Stimulated activated naive CD8-positive, alpha-beta T cell treated with anti-CD3 and anti-CD28 coated beads, Interleukin-15, Interleukin-2, amounts not matched to agents 100 ng/mL and 50 ng/mL, for 24 hours (primary cell): ENCODE data around the gene COL27A1.

Experiments used
- H3K27ac Mint-ChIP-seq: one replicate; pipeline ENCODE4 v1.8.0; 2021; ENCODE audit warnings: mild to moderate bottlenecking, mixed read lengths
- H3K27me3 Mint-ChIP-seq: one replicate; pipeline ENCODE4 v1.8.0; 2021; ENCODE audit warnings: mixed read lengths
- H3K36me3 Mint-ChIP-seq: one replicate; pipeline ENCODE4 v1.8.0; 2021; ENCODE audit warnings: low read depth, mixed read lengths
- H3K4me1 Mint-ChIP-seq: one replicate; pipeline ENCODE4 v1.8.0; 2021; ENCODE audit warnings: low read depth, mixed read lengths
- H3K4me3 Mint-ChIP-seq: one replicate; pipeline ENCODE4 v1.8.0; 2021; ENCODE audit warnings: mild to moderate bottlenecking, mixed read lengths
- H3K9me3 Mint-ChIP-seq: one replicate; pipeline ENCODE4 v1.8.0; 2021; ENCODE audit warnings: mixed read lengths

COL27A1 gene

GRCh38 chr9:114345493-114346065 lies 190.2 kb downstream of the COL27A1 start:
- Mint-ChIP-seq H3K36me3 (peaks cover 91% of the 10 kb centered on the region), H3K27ac (peak overlapping the region; percentile 92), H3K4me3 (no peak overlapping the region), H3K9me3 (no peaks in the 10 kb centered on the region), H3K27me3 (no peaks in the 10 kb centered on the region), H3K4me1 (peaks cover 51% of the 10 kb centered on the region)

- Mint-ChIP-seq H3K27me3 (no peaks in the 10 kb centered on the region), H3K4me1 (peaks cover 52% of the 10 kb centered on the region), H3K4me3 (peak overlapping the region; percentile 60), H3K9me3 (no peaks in the 10 kb centered on the region), H3K36me3 (peaks cover 91% of the 10 kb centered on the region), H3K27ac (peak overlapping the region; percentile 92)
These were observed 190.8 kb downstream of the COL27A1 start for GRCh38 chr9:114346146-114346545.

- H3K9me3 Mint-ChIP-seq, result no peaks in the 10 kb centered on the region
- peaks cover 62% of the 10 kb centered on the region for H3K4me1 Mint-ChIP-seq
- peak overlapping the region; percentile 69 for H3K4me3 Mint-ChIP-seq
- peaks cover 88% of the 10 kb centered on the region for H3K36me3 Mint-ChIP-seq
- no peaks in the 10 kb centered on the region for H3K27me3 Mint-ChIP-seq
- H3K27ac Mint-ChIP-seq, result peak overlapping the region; percentile 99
These were observed 192.3 kb downstream of the COL27A1 start for GRCh38 chr9:114347675-114348074.

- Mint-ChIP-seq H3K9me3 (no peaks in the 10 kb centered on the region), H3K4me3 (peak overlapping the region; percentile 69), H3K4me1 (peaks cover 69% of the 10 kb centered on the region), H3K36me3 (peaks cover 84% of the 10 kb centered on the region), H3K27me3 (no peaks in the 10 kb centered on the region), H3K27ac (peak overlapping the region; percentile 99)
These were observed 193.0 kb downstream of the COL27A1 start for GRCh38 chr9:114348261-114348905.

- H3K27ac Mint-ChIP-seq, result peak overlapping the region; percentile 99
- H3K4me1 Mint-ChIP-seq, result peaks cover 73% of the 10 kb centered on the region
- peak overlapping the region; percentile 69 for H3K4me3 Mint-ChIP-seq
- H3K36me3 Mint-ChIP-seq, result peaks cover 82% of the 10 kb centered on the region
- H3K9me3 Mint-ChIP-seq, result no peaks in the 10 kb centered on the region
- no peaks in the 10 kb centered on the region for H3K27me3 Mint-ChIP-seq
These were observed 193.7 kb downstream of the COL27A1 start for GRCh38 chr9:114348906-114349482.

GRCh38 chr9:114349713-114350480 lies 194.6 kb downstream of the COL27A1 start:
- Mint-ChIP-seq H3K27me3 (no peaks in the 10 kb centered on the region), H3K9me3 (no peaks in the 10 kb centered on the region), H3K4me1 (peaks cover 73% of the 10 kb centered on the region), H3K27ac (peak overlapping the region; percentile 99), H3K4me3 (peak overlapping the region; percentile 65), H3K36me3 (peaks cover 73% of the 10 kb centered on the region)

GRCh38 chr9:114350636-114351401 lies 195.5 kb downstream of the COL27A1 start:
- Mint-ChIP-seq H3K27ac (peak overlapping the region; percentile 99), H3K4me1 (peaks cover 73% of the 10 kb centered on the region), H3K27me3 (no peaks in the 10 kb centered on the region), H3K4me3 (no peak overlapping the region), H3K9me3 (no peaks in the 10 kb centered on the region), H3K36me3 (peaks cover 65% of the 10 kb centered on the region)

- Mint-ChIP-seq H3K9me3 (no peaks in the 10 kb centered on the region), H3K27ac (peak overlapping the region; percentile 57), H3K4me3 (no peak overlapping the region), H3K27me3 (no peaks in the 10 kb centered on the region), H3K36me3 (peaks cover 63% of the 10 kb centered on the region), H3K4me1 (peaks cover 63% of the 10 kb centered on the region)
These were observed 196.6 kb downstream of the COL27A1 start for GRCh38 chr9:114351932-114352331.

GRCh38 chr9:114355821-114356220 lies 200.5 kb downstream of the COL27A1 start:
- Mint-ChIP-seq H3K4me1 (peaks cover 46% of the 10 kb centered on the region), H3K27me3 (no peaks in the 10 kb centered on the region), H3K9me3 (no peaks in the 10 kb centered on the region), H3K36me3 (peaks cover 62% of the 10 kb centered on the region), H3K27ac (peak overlapping the region; percentile 72), H3K4me3 (no peak overlapping the region)

- peaks cover 47% of the 10 kb centered on the region for H3K4me1 Mint-ChIP-seq
- H3K4me3 Mint-ChIP-seq, result no peak overlapping the region
These were observed 201.5 kb downstream of the COL27A1 start for GRCh38 chr9:114356792-114357191.

GRCh38 chr9:114357360-114357759 lies 202.0 kb downstream of the COL27A1 start:
- H3K27me3 Mint-ChIP-seq, result no peaks in the 10 kb centered on the region
- peaks cover 47% of the 10 kb centered on the region for H3K4me1 Mint-ChIP-seq
- H3K27ac Mint-ChIP-seq, result peak overlapping the region; percentile 77
- no peak overlapping the region for H3K4me3 Mint-ChIP-seq
- peaks cover 65% of the 10 kb centered on the region for H3K36me3 Mint-ChIP-seq
- H3K9me3 Mint-ChIP-seq, result no peaks in the 10 kb centered on the region

More at GRCh38 chr9:114356792-114357191, 201.5 kb downstream of the COL27A1 start:
- Mint-ChIP-seq H3K9me3 (no peaks in the 10 kb centered on the region), H3K27ac (peak overlapping the region; percentile 77), H3K36me3 (peaks cover 65% of the 10 kb centered on the region), H3K27me3 (no peaks in the 10 kb centered on the region)

- H3K27me3 Mint-ChIP-seq, result no peaks in the 10 kb centered on the region
- peaks cover 48% of the 10 kb centered on the region for H3K4me1 Mint-ChIP-seq
- peaks cover 68% of the 10 kb centered on the region for H3K36me3 Mint-ChIP-seq
- no peaks in the 10 kb centered on the region for H3K9me3 Mint-ChIP-seq
- H3K27ac Mint-ChIP-seq, result peak overlapping the region; percentile 77
- no peak overlapping the region for H3K4me3 Mint-ChIP-seq
These were observed 202.6 kb downstream of the COL27A1 start for GRCh38 chr9:114357911-114358328.

- Mint-ChIP-seq H3K4me3 (no peak overlapping the region), H3K27ac (peak overlapping the region; percentile 79), H3K27me3 (no peaks in the 10 kb centered on the region), H3K36me3 (peaks cover 82% of the 10 kb centered on the region), H3K9me3 (no peaks in the 10 kb centered on the region), H3K4me1 (peaks cover 58% of the 10 kb centered on the region)
These were observed 204.5 kb downstream of the COL27A1 start for GRCh38 chr9:114359801-114360200.

- Mint-ChIP-seq H3K4me1 (peaks cover 76% of the 10 kb centered on the region), H3K36me3 (peaks cover 93% of the 10 kb centered on the region), H3K27ac (peak overlapping the region; percentile 79), H3K27me3 (no peaks in the 10 kb centered on the region), H3K9me3 (no peaks in the 10 kb centered on the region), H3K4me3 (no peak overlapping the region)
These were observed 206.2 kb downstream of the COL27A1 start for GRCh38 chr9:114361542-114361941.
